ENCODE data around the gene SLC6A20. TPM values are rescaled to one million over a fixed set of nuclear protein-coding genes. Genes with fewer than 3 reads are reported as not detected.

SLC6A20 gene
- total RNA-seq, 1 donor from 2014 or later, result not detected

DNA sequence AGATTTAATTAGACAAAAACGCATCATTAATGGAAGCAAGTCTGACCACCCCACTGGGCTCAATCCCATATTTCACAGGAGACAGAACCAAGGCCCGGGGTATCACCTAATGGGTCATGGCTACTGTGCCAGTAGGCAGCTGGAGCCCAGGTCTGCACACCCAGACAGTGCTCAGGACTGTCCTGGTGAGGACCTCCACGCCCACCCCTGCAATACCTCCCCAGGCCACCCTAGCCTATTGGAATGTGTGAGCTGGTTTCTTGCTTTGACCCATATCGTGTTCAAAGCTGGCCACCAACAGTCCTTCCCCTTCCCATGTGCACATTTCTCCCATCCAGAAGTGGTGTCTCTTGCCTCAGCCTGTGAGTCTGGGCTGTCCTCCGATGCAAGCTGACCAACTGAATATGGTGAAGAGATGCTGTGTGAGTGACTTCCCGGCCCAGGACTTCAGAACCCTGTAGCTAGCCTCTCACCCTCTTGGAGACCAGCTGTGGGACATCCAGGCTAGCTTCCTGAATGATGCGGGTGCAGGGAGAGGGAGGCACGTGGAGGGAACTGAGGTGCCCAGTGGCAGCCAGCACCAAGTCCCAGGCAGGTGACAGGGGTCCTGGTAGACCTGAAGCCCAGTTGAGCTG, 19.1 kb downstream of the SLC6A20 start:
- FAIRE-seq, result no peak
- Histone ChIP-seq H3K36me3 (ENCODE audit: control insufficient read depth, insufficient read depth, low read length) (no peaks in the 10 kb centered on the region), H3K4me3 (ENCODE audit: low read depth, low read length) (no peak overlapping the region), H3K27me3 (ENCODE audit: control insufficient read depth, insufficient read depth, low read length) (peaks cover 17% of the 10 kb centered on the region)
- no peak for DNase-seq (ENCODE audit: low read depth)
- no peak for TF ChIP-seq CTCF (IDR thresholded peaks at IDR 0.05; ENCODE audit: insufficient read depth, low read length, severe bottlenecking)

DNA sequence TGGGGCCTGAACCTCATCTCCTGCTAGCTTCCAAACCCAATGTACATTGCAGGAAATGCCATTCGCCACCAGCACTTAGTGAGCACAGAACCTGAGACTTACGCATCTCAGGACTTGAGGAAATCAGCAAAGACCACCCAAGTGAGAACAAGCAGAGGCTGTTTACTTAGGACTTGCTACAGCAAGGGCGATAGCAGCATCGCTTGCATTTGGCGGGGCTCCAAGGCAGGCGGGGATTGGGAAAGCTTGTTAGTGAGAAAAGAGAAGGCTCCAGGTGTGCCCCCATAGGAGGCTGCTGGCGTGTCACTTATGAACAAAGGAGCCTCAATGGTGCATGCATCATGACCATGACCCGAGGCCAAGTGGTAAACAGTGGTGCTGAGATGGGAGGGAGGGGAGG, 19.7 kb downstream of the SLC6A20 start:
- Histone ChIP-seq H3K4me3 (ENCODE audit: low read depth, low read length) (no peak overlapping the region), H3K36me3 (ENCODE audit: control insufficient read depth, insufficient read depth, low read length) (no peaks in the 10 kb centered on the region), H3K27me3 (ENCODE audit: control insufficient read depth, insufficient read depth, low read length) (peaks cover 16% of the 10 kb centered on the region)
- DNase-seq (ENCODE audit: low read depth), result no peak
- no peak for TF ChIP-seq CTCF (IDR thresholded peaks at IDR 0.05; ENCODE audit: insufficient read depth, low read length, severe bottlenecking)
- FAIRE-seq, result no peak

DNA sequence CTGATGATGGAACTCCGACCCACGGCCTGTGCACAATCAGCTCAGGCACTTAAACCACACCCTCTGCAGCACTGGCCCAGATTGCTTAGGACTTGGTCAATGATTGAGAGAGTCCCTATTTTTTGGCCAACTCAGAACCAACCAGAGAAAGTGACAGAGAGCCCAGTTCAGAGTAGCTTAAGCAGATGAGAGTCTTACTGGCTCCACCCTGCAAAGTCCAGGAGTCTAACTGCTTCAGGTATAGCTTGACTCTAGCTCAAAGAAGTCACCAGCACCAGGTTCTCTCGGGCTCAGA, 20.1 kb downstream of the SLC6A20 start:
- H3K27me3 ChIP-seq (ENCODE audit: control insufficient read depth, insufficient read depth, low read length), result peaks cover 15% of the 10 kb centered on the region
- no peak for TF ChIP-seq CTCF (IDR thresholded peaks at IDR 0.05; ENCODE audit: insufficient read depth, low read length, severe bottlenecking)
- FAIRE-seq (peak; percentile 94), DNase-seq (ENCODE audit: low read depth) (no peak)
- H3K36me3 ChIP-seq (ENCODE audit: control insufficient read depth, insufficient read depth, low read length), result no peaks in the 10 kb centered on the region
- H3K4me3 ChIP-seq (ENCODE audit: low read depth, low read length), result no peak overlapping the region

DNA sequence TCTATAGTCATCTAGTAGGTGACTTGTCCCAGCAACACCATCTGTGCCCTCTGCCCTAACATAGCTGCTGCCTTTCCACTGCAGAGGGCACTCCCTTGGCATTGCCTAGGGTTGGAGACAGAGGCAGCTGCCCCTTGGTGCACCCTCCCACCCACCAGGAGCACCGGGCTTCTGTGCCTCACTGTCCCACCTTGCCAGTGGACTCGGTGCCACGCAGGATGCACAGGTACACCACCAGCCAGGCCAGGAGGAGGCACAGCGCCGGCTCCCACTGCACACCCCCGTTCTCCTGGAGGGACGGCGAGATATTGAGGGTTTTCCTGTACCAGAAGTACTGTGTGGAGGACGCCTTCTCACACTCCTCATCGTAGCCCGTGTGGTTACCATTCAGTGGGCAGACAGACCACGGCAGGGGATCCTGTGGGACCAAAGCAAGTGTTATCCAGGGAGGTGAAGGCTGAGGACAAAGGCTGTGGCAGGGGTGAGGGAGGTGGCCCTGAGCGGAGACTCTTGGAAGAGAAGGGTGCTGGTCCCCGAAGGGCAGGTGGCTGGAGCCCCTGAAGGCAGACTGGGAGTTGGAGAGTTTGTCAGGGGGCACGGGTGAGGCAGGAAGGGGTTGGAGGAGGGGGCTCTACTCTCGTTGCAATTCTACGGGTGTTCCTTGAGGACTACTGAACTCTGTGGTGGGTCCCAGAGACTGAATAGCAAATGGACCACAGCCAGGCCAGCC, 20.6 kb downstream of the SLC6A20 start:
- no peak for FAIRE-seq
- Histone ChIP-seq H3K36me3 (ENCODE audit: control insufficient read depth, insufficient read depth, low read length) (no peaks in the 10 kb centered on the region), H3K27me3 (ENCODE audit: control insufficient read depth, insufficient read depth, low read length) (peaks cover 15% of the 10 kb centered on the region), H3K4me3 (ENCODE audit: low read depth, low read length) (no peak overlapping the region)
- no peak for DNase-seq (ENCODE audit: low read depth)
- TF ChIP-seq CTCF (IDR thresholded peaks at IDR 0.05; ENCODE audit: insufficient read depth, low read length, severe bottlenecking), result no peak

GRCh38 chr3:45774581-45775521, 21.5 kb downstream of the SLC6A20 start:
- FAIRE-seq (no peak), DNase-seq (ENCODE audit: low read depth) (no peak)
- Histone ChIP-seq H3K36me3 (ENCODE audit: control insufficient read depth, insufficient read depth, low read length) (no peaks in the 10 kb centered on the region), H3K27me3 (ENCODE audit: control insufficient read depth, insufficient read depth, low read length) (peaks cover 19% of the 10 kb centered on the region), H3K4me3 (ENCODE audit: low read depth, low read length) (no peak overlapping the region)
- TF ChIP-seq CTCF (IDR thresholded peaks at IDR 0.05; ENCODE audit: insufficient read depth, low read length, severe bottlenecking), result no peak

All from bronchial epithelial cell (primary cell).